ENCODE data around the gene ADGRB3.
"Not testable (repeated sequence)": the region's sequence is repeated elsewhere in the genome, so short reads cannot be mapped to it uniquely, and the experiment has no call there.

The ADGRB3 gene

DNA sequence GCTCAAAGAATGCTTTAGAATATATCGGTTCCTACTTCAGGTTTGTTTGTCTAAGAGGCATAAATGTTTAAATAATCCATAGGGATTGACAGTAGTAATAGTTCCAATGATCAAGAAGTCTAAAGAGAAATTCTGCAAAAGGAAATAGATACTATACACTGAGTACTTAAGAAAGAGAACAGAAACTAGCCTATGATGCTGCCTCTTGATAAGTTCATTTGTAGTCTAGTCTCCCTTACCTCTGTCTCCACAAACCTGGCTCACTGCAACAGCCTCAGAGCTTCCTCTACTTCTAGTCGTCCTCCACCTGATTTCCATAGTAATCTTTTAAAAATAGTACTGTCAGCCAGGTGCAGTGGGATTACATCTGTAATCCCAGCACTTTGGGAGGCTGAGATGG is 650.0 kb downstream of the ADGRB3 start:
- no peak for FAIRE-seq

GRCh38 chr6:69286331-69286730 is 651.2 kb downstream of the ADGRB3 start:
- FAIRE-seq = no peak

GRCh38 chr6:69288198-69288597 is 653.1 kb downstream of the ADGRB3 start:
- not testable (repeated sequence) for FAIRE-seq

- no peak for FAIRE-seq
Observed at GRCh38 chr6:69289689-69290495, 654.8 kb downstream of the ADGRB3 start.

DNA sequence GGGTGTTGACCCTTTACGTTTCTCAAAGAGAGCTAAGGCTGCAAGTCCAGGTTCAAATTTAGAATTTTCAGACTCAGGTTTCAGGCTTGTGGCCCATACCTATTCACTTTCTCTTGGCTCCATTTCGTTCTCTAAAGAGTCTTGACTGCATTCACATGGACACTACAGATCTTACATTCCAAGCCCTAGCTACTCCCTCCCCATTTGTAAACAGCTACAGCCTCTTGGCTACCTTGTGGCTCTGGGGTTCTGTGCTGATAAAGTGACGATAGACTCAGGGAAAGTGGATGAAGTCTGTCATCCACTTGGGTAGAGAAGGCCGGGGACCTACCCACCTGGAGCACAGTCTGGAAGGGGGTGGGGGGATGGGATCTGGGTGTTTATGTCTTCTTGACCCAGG is 658.4 kb downstream of the ADGRB3 start:
- no peak for FAIRE-seq

- FAIRE-seq = no peak
Observed at GRCh38 chr6:69294407-69294806, 659.3 kb downstream of the ADGRB3 start.

- no peak for FAIRE-seq
Observed at GRCh38 chr6:69294862-69295261, 659.8 kb downstream of the ADGRB3 start.

DNA sequence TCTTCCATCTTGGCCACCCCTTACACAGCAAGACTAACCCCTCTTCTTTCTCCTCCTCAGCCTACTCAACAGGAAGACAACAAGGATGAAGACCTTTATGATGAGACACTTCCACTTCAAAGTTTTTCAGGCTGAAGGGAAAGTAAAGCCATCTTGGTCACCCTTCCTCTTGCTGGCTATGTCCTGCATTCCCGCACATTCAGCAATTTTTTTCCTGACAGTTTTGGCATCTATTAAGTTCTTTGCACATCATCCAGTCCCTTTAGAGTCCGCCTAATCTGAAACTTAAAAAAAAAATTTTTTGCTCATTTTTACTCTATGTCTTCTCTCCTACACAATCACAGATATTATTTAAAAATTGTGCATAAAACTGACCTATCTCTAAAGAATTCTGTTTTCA is 668.3 kb downstream of the ADGRB3 start:
- FAIRE-seq = no peak

DNA sequence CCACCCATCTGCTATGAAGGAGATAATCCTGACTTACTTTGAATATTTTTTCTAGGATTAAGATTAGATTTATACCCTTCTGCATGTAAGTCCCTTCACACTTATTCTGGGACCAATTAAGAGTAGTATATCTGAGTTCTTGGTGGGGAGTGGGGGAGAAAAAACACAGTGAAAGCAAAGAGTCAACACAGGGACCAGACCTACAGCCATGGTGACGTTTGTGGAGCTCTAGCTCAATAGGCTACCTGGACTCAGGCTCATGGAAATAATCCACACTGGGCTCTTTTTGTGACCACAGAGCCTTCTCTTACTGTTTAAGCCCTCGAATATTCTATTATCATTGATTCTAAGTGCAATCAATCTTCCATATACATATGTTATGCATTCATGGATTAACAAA is 670.4 kb downstream of the ADGRB3 start:
- FAIRE-seq = no peak

- FAIRE-seq = no peak
Observed at GRCh38 chr6:69308584-69308983, 673.5 kb downstream of the ADGRB3 start.

GRCh38 chr6:69311888-69312287 is 676.8 kb downstream of the ADGRB3 start:
- FAIRE-seq = no peak

GRCh38 chr6:69314001-69314400 is 678.9 kb downstream of the ADGRB3 start:
- FAIRE-seq = no peak

- FAIRE-seq = no peak
Observed at GRCh38 chr6:69314531-69314930, 679.4 kb downstream of the ADGRB3 start.

GRCh38 chr6:69331886-69332285 is 696.8 kb downstream of the ADGRB3 start:
- no peak for FAIRE-seq

- FAIRE-seq = no peak
Observed at GRCh38 chr6:69337311-69337710, 702.2 kb downstream of the ADGRB3 start.

DNA sequence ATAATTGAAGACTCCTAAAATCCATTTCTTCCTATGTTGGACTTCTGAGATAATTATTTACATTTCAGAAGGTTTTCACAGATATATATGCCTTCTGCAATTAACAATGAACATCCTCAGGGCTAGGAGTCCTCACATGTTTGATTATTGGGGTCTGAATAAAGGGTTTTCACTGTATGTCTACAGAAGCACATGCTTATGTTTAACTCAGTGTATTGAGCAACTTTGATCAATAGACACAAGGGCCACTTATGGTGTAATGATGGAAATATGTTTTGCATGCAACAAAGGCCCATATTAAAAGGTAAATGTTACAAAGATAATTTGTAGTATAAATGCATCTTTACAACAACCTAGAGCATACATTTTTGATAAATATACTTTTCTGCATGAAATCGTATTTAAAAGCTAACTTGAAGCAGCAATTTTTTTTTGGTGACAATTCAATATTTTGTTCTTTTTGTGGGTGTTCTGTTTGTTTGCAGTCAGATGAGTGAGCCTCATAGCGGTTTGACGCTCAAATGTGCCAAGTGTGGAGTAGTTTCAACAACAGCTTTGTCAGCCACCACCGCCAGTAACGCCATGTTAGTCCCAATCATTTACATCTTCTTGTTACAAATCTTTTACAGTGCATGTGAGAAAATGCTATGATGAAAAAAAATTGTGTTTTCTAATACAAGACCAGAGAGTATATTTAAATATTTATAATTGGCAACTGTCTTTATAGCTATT is 703.5 kb downstream of the ADGRB3 start:
- FAIRE-seq = no peak

- FAIRE-seq = no peak
Observed at GRCh38 chr6:69339163-69339550, 704.1 kb downstream of the ADGRB3 start.

- FAIRE-seq = no peak
Observed at GRCh38 chr6:69340196-69340595, 705.1 kb downstream of the ADGRB3 start.

- FAIRE-seq = no peak
Observed at GRCh38 chr6:69343851-69344250, 708.8 kb downstream of the ADGRB3 start.

- FAIRE-seq = no peak
Observed at GRCh38 chr6:69349771-69350170, 714.7 kb downstream of the ADGRB3 start.

DNA sequence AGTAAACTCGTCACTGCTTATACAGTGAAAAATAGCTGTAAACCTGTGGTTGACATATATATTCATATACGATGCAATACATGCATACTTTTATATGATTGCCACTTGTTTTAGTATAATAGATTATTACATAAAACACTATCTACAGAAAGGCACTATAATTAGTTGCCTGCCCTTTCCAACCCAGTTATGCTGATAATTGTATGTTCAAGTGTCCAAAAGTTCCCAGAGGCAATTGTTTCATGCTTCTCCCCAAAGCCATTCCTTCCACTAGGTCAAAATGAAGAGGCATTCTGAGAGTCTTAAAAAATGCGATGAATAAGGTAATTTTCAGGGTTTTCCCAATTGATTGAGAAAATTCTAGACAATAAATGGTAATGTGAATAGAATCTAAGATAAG is 727.1 kb downstream of the ADGRB3 start:
- FAIRE-seq = no peak

DNA sequence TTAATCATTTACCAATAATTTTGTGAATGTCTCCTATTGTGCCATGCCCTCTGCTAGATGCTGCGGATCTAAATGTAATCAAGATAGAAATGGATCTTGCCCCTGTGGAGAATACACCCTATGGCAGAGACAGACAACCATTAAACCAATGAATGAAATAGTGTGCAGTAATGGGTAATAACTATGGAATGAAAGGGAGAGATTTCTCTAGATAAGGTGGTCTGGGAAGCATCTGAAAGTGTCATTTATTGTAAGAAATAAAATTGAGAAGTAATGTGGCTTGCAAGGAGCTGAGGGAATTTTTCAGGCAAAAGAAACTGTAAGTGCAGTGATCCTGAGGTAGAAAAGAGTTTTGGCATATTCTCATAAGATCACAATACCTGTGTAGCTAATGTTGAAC is 731.7 kb downstream of the ADGRB3 start:
- FAIRE-seq = no peak

DNA sequence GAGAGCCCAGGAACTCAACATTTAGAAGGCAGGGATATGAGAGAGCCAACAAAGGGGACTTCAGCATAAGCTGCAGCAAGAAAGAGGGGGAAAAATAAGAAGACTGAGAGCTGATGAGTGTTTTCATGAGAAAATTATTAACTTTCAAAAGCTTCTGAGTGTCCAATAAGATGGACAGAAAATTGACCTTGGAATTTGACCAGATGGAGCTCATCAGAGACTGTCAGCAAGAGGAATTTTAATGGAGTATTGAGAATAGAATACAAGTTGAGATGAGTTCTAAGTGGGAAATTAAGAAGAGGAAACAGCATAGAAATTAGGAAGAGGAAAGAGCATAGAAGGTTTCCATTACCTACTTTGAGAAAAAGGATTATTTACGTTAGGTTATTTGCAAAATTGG is 733.5 kb downstream of the ADGRB3 start:
- FAIRE-seq = no peak

GRCh38 chr6:69370763-69371162 is 735.7 kb downstream of the ADGRB3 start:
- FAIRE-seq = no peak

- no peak for FAIRE-seq
Observed at GRCh38 chr6:69378326-69378725, 743.2 kb downstream of the ADGRB3 start.
